ENCODE results near the gene LRRK1.

- TF ChIP-seq CTCF (IDR thresholded peaks at IDR 0.05) (no peak), POLR2A (IDR thresholded peaks at IDR 0.05) (no peak), EP300 (IDR thresholded peaks at IDR 0.05) (no peak)
These were observed 183.6 kb downstream of the LRRK1 start for GRCh38 chr15:101102746-101103145.

All from ovary (tissue), 3 donors.